Osteocyte (in vitro differentiated cells): ENCODE data around the gene BCAR1. TPM values are rescaled to one million over a fixed set of nuclear protein-coding genes. Genes with fewer than 3 reads are reported as not detected.
"Not testable (repeated sequence)": the region's sequence is repeated elsewhere in the genome, so short reads cannot be mapped to it uniquely, and the experiment has no call there.

Source experiments
- DNase-seq: peaks from one replicate; pipeline ENCODE4 v3.0.0; 2021; ENCODE audit warnings: mixed read lengths; ENCODE audit not compliant: unreplicated experiment; ENCODE audit errors: extremely low spot score
- H3K27ac Mint-ChIP-seq: one replicate; pipeline ENCODE4 v1.8.0; 2021; ENCODE audit warnings: mild to moderate bottlenecking, mixed read lengths; ENCODE audit not compliant: unreplicated experiment
- H3K27me3 Mint-ChIP-seq: one replicate; pipeline ENCODE4 v1.8.0; 2021; ENCODE audit warnings: mixed read lengths; ENCODE audit not compliant: unreplicated experiment
- H3K36me3 Mint-ChIP-seq: one replicate; pipeline ENCODE4 v1.8.0; 2021; ENCODE audit warnings: mixed read lengths; ENCODE audit not compliant: unreplicated experiment
- H3K4me1 Mint-ChIP-seq: one replicate; pipeline ENCODE4 v1.8.0; 2021; ENCODE audit warnings: mixed read lengths; ENCODE audit not compliant: unreplicated experiment
- H3K4me3 Mint-ChIP-seq: one replicate; pipeline ENCODE4 v1.8.0; 2021; ENCODE audit warnings: mild to moderate bottlenecking, moderate library complexity, mixed read lengths; ENCODE audit not compliant: unreplicated experiment
- H3K9me3 Mint-ChIP-seq: one replicate; pipeline ENCODE4 v1.8.0; 2021; ENCODE audit warnings: mixed read lengths; ENCODE audit not compliant: unreplicated experiment
- CTCF ChIP-seq: fragments of 200-600 bp; sonication (generic); IDR thresholded peaks from 2 replicates; pipeline ENCODE4 v1.5.0; 2021; ENCODE audit warnings: antibody characterized with exemption, mild to moderate bottlenecking, moderate library complexity
- total RNA-seq: library from RNA; stranded (reverse); gene quantifications from 2 replicates; pipeline ENCODE4 v1.2.1, GENCODE V29; 2021

BCAR1 gene
- total RNA-seq, 1 donor from 2014 or later, result 138 TPM

GRCh38 chr16:75225678-75226515 is 25.5 kb downstream of the BCAR1 start:
- Mint-ChIP-seq H3K36me3 (peaks cover 15% of the 10 kb centered on the region), H3K27me3 (no peaks in the 10 kb centered on the region), H3K4me1 (peaks cover 15% of the 10 kb centered on the region), H3K27ac (no peak overlapping the region), H3K4me3 (no peak overlapping the region), H3K9me3 (no peaks in the 10 kb centered on the region)
- no peak for TF ChIP-seq CTCF
- no peak for DNase-seq

- DNase-seq, result no peak
- no peak overlapping the region for H3K27ac Mint-ChIP-seq
- no peak for TF ChIP-seq CTCF
- H3K27me3 Mint-ChIP-seq, result no peaks in the 10 kb centered on the region
- H3K9me3 Mint-ChIP-seq, result no peaks in the 10 kb centered on the region
- no peak overlapping the region for H3K4me3 Mint-ChIP-seq
- H3K36me3 Mint-ChIP-seq, result peaks cover 8% of the 10 kb centered on the region
- H3K4me1 Mint-ChIP-seq, result peaks cover 10% of the 10 kb centered on the region
Observed at GRCh38 chr16:75225092-75225491, 26.3 kb downstream of the BCAR1 start.

- Mint-ChIP-seq H3K4me3 (no peak overlapping the region), H3K27me3 (no peaks in the 10 kb centered on the region), H3K4me1 (peaks cover 15% of the 10 kb centered on the region), H3K9me3 (no peaks in the 10 kb centered on the region), H3K27ac (no peak overlapping the region), H3K36me3 (peaks cover 6% of the 10 kb centered on the region)
- TF ChIP-seq CTCF, result no peak
- no peak for DNase-seq
Observed at GRCh38 chr16:75224306-75225082, 26.9 kb downstream of the BCAR1 start.

GRCh38 chr16:75223129-75223528 is 28.3 kb downstream of the BCAR1 start:
- H3K36me3 Mint-ChIP-seq, H3K27ac Mint-ChIP-seq, H3K27me3 Mint-ChIP-seq, H3K9me3 Mint-ChIP-seq, DNase-seq, H3K4me3 Mint-ChIP-seq: not testable (repeated sequence)
- peaks cover 19% of the 10 kb centered on the region for H3K4me1 Mint-ChIP-seq

- Mint-ChIP-seq H3K36me3 (no peaks in the 10 kb centered on the region), H3K27me3 (no peaks in the 10 kb centered on the region), H3K27ac (no peak overlapping the region), H3K9me3 (no peaks in the 10 kb centered on the region), H3K4me1 (peaks cover 15% of the 10 kb centered on the region), H3K4me3 (no peak overlapping the region)
- no peak for DNase-seq
- TF ChIP-seq CTCF, result no peak
Observed at GRCh38 chr16:75222271-75222783, 29.1 kb downstream of the BCAR1 start.
